ENCODE data around the gene TNKS2. TPM values are rescaled to one million over a fixed set of nuclear protein-coding genes. Genes with fewer than 3 reads are reported as not detected.

TNKS2 gene
- total and polyA plus RNA-seq, 2 of the 13 experiments (the other 11 are each of a cell fraction or from before 2014, with no cell fraction given), result 15.2 to 19.4 TPM

DNA sequence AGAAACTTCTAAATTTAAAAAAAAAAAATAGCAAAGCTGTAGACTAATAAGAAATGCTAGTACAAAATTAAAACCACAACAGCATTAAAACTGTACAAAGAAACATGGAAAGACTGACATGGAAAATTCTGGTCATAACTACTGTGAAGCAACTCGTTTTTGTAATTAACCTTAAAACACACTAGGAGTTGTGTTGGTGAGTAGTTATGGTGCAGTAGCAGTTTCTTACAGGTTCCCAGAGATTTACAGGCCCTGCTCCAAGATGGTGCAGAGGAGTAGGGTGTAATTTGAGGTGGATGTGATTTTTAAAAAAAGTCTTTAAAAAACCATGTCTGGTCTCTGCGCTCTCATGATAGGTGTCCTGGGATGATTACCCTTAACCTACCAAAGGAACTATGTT is 31.0 kb downstream of the TNKS2 start:
- Histone ChIP-seq H2AFZ (ENCODE audit: low read length) (no peak overlapping the region), H3K4me1 (ENCODE audit: insufficient read depth, low read length) (no peaks in the 10 kb centered on the region), H3K27me3 (ENCODE audit: control insufficient read depth in 1 of 2, insufficient read depth in 2 of 2, low read length in 2 of 2) (no peaks in the 10 kb centered on the region), H3K36me3 (replicated peaks in 1 of 2; ENCODE audit: control insufficient read depth in 1 of 2, insufficient read depth in 2 of 2, low read length in 2 of 2) (peaks cover 9 to 75% of the 10 kb centered on the region in 2 experiments), H4K20me1 (ENCODE audit: insufficient read depth, low read length) (no peaks in the 10 kb centered on the region; the same call in 1 of the 2 replicates), H3K27ac (ENCODE audit: extremely low read length, insufficient read depth, low read length) (no peak overlapping the region), H3K9ac (ENCODE audit: insufficient read depth, low read depth, low read length) (no peak overlapping the region), H3K79me2 (ENCODE audit: insufficient read depth, low read length) (no peaks in the 10 kb centered on the region), H3K9me3 (ENCODE audit: low read length) (no peaks in the 10 kb centered on the region), H3K4me3 (replicated peaks in 1 of 3; ENCODE audit: insufficient read depth in 1 of 3, low read depth in 2 of 3, low read length in 3 of 3) (no peak overlapping the region), H3K4me2 (ENCODE audit: low read depth, low read length) (no peak overlapping the region)
- DNase-seq (ENCODE audit: low spot score) (no peak), ATAC-seq (no peak), FAIRE-seq (no peak)
- 89% methylated on average over 2 of the region's 2 CpGs for WGBS (ENCODE audit: low lambda C conversion rate)
- ChIA-PET CTCF (ENCODE audit: low intra/inter-chr PET ratio, low total read pairs) (no interaction called here), POLR2A (no interaction called here)
- TF ChIP-seq ZNF660 (CRISPR knock-in tag; IDR thresholded peaks at IDR 0.05; ENCODE audit: borderline replicate concordance, low read depth), result no peak
- TF ChIP-seq ZNF530 (CRISPR knock-in tag; IDR thresholded peaks at IDR 0.05; ENCODE audit: low read depth), result no peak
- no peak for TF ChIP-seq ZNF672 (CRISPR knock-in tag; IDR thresholded peaks at IDR 0.05)
- no peak for TF ChIP-seq ZNF713 (CRISPR knock-in tag; IDR thresholded peaks at IDR 0.05)
- TF ChIP-seq ZNF432 (CRISPR knock-in tag; IDR thresholded peaks at IDR 0.05; ENCODE audit: borderline replicate concordance), result no peak
- no peak for TF ChIP-seq RFX5 (IDR thresholded peaks at IDR 0.05; ENCODE audit: low read depth, low read length)
- TF ChIP-seq MBNL3 (CRISPR knock-in tag; conservative IDR thresholded peaks at IDR 0.05), result no peak
- no peak for TF ChIP-seq ZSCAN20 (CRISPR knock-in tag; IDR thresholded peaks at IDR 0.05; ENCODE audit: borderline replicate concordance)
- no peak for TF ChIP-seq USF2 (IDR thresholded peaks at IDR 0.05; ENCODE audit: low read depth, low read length)
- TF ChIP-seq USF2 (CRISPR knock-in tag; IDR thresholded peaks at IDR 0.05; ENCODE audit: borderline replicate concordance), result no peak
- no peak for TF ChIP-seq EHMT2 (IDR thresholded peaks at IDR 0.05; ENCODE audit: borderline replicate concordance, low read depth, low read length)
- in situ Hi-C loops (cut with HindIII; ENCODE audit: extremely low pct_ligation_motif_present, low pct_unique_long_range_greater_than_20kb) (no loop called here), intact Hi-C loops (cut with micrococcal nuclease; ENCODE audit: unreplicated experiment) (no loop called here)
- no TSS peak for BruUV-seq (replicated peaks)
